SU-DHL-6 (cell line): ENCODE data around the gene SLC1A3.

Experiments
- EZH2phosphoT487 ChIP-seq: fragments of 200-600 bp; sonication (generic), shearing (Covaris generic); conservative IDR thresholded peaks from 2 replicates; pipeline ENCODE4 v1.6.1; 2018; ENCODE audit warnings: mild to moderate bottlenecking, antibody characterized with exemption, low read length, moderate library complexity, mixed read lengths
- TF ChIP-seq, protein P1 (sequence below): fragments of 200-600 bp; sonication (generic); IDR thresholded peaks from one replicate; pipeline ENCODE4 v1.5.1; 2017; ENCODE audit warnings: antibody characterized with exemption, mild to moderate bottlenecking, low read length, moderate library complexity; ENCODE audit not compliant: insufficient read depth, poor library complexity, severe bottlenecking

DNA sequence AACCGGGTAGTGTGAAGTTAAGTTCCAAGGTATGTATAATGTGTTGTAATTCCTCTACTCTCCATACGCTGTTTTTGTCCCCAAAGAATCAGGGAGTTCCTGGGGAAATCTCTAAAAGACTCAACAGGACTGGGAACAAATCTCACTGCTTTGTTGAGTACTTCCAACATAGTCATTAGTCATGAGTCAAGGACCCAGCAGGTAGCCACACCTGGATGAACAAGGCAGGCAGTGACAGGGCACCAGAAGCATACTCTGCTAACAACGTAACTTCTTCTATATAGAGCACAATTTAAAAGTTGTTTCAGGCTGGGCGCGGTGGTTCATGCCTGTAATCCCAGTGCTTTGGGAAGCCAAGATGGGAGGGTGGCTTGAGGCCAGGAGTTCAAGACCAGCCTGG lies 126.8 kb downstream of the SLC1A3 start:
- TF ChIP-seq, protein P1, sequence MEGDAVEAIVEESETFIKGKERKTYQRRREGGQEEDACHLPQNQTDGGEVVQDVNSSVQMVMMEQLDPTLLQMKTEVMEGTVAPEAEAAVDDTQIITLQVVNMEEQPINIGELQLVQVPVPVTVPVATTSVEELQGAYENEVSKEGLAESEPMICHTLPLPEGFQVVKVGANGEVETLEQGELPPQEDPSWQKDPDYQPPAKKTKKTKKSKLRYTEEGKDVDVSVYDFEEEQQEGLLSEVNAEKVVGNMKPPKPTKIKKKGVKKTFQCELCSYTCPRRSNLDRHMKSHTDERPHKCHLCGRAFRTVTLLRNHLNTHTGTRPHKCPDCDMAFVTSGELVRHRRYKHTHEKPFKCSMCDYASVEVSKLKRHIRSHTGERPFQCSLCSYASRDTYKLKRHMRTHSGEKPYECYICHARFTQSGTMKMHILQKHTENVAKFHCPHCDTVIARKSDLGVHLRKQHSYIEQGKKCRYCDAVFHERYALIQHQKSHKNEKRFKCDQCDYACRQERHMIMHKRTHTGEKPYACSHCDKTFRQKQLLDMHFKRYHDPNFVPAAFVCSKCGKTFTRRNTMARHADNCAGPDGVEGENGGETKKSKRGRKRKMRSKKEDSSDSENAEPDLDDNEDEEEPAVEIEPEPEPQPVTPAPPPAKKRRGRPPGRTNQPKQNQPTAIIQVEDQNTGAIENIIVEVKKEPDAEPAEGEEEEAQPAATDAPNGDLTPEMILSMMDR: no peak
- TF ChIP-seq EZH2phosphoT487: no peak
